CD4-positive, alpha-beta T cell treated with Interleukin-15 for 4 hours (primary cell): ENCODE results near the gene SIRT2.
A peak's percentile ranks its signal among the peaks of the same experiment; 100 is the strongest.
"Not testable (repeated sequence)": the region's sequence is repeated elsewhere in the genome, so short reads cannot be mapped to it uniquely, and the experiment has no call there.

ENCODE experiments used
- DNase-seq: peaks from one replicate; pipeline ENCODE4 v3.0.0-alpha.2; 2020; ENCODE audit warnings: low spot score

SIRT2 gene

GRCh38 chr19:38867171-38867780, 32.1 kb downstream of the SIRT2 start:
- no peak for DNase-seq

- no peak for DNase-seq
These were observed 36.9 kb downstream of the SIRT2 start for GRCh38 chr19:38862321-38863059.

GRCh38 chr19:38861368-38861767, 38.0 kb downstream of the SIRT2 start:
- no peak for DNase-seq

GRCh38 chr19:38859631-38860204, 39.7 kb downstream of the SIRT2 start:
- not testable (repeated sequence) for DNase-seq

GRCh38 chr19:38856813-38857212, 42.6 kb downstream of the SIRT2 start:
- DNase-seq: no peak

- DNase-seq: not testable (repeated sequence)
These were observed 43.7 kb downstream of the SIRT2 start for GRCh38 chr19:38855751-38856150.

- DNase-seq: not testable (repeated sequence)
These were observed 44.5 kb downstream of the SIRT2 start for GRCh38 chr19:38854961-38855360.

- no peak for DNase-seq
These were observed 46.2 kb downstream of the SIRT2 start for GRCh38 chr19:38853214-38853613.

- peak; percentile 76 for DNase-seq
These were observed 47.0 kb downstream of the SIRT2 start for GRCh38 chr19:38852231-38853044.

GRCh38 chr19:38851622-38852230, 47.7 kb downstream of the SIRT2 start:
- peak; percentile 89 for DNase-seq

- DNase-seq: no peak
These were observed 48.3 kb downstream of the SIRT2 start for GRCh38 chr19:38850976-38851621.

GRCh38 chr19:38850436-38850975, 48.9 kb downstream of the SIRT2 start:
- no peak for DNase-seq

- peak; percentile 100 for DNase-seq
These were observed 49.5 kb downstream of the SIRT2 start, which contains the start of gene HNRNPL for GRCh38 chr19:38849860-38850435. HNRNPL (minus strand) TSS chr19:38849986; CDS start chr19:38849966, 20 bp downstream.

GRCh38 chr19:38849147-38849859, 50.1 kb downstream of the SIRT2 start:
- peak; percentile 98 for DNase-seq

- DNase-seq: no peak
These were observed 50.9 kb downstream of the SIRT2 start for GRCh38 chr19:38848299-38849146.

- DNase-seq: no peak
These were observed 53.3 kb downstream of the SIRT2 start for GRCh38 chr19:38846097-38846496.

- no peak for DNase-seq
These were observed 53.9 kb downstream of the SIRT2 start for GRCh38 chr19:38845374-38846024.

- no peak for DNase-seq
These were observed 55.2 kb downstream of the SIRT2 start for GRCh38 chr19:38844093-38844686.
